K562 (cell line): ENCODE results near the gene SOX4.

Source experiments
- CHD2 ChIP-seq: IDR thresholded peaks from 2 replicates; pipeline ENCODE4 v1.6.1; 2011; ENCODE audit warnings: low read depth, low read length
- EP300 ChIP-seq: IDR thresholded peaks from 2 replicates; pipeline ENCODE4 v1.6.1; 2012; ENCODE audit warnings: low read length, improper control_type of control experiment
- FOS ChIP-seq: IDR thresholded peaks from 3 replicates; pipeline ENCODE4 v1.6.1; 2011; ENCODE audit not compliant: insufficient read length; ENCODE audit errors: extremely low read depth
- ILK ChIP-seq: fragments of 450-650 bp; IDR thresholded peaks from 2 replicates; pipeline ENCODE4 v1.6.1; 2016; ENCODE audit warnings: missing genetic modification characterization, low read depth, mild to moderate bottlenecking, missing compliant biosample characterization, moderate library complexity, borderline replicate concordance
- KDM2B ChIP-seq: fragments of 250-450 bp; sonication (Bioruptor Pico); IDR thresholded peaks from 2 replicates; pipeline ENCODE4 v1.8.0; 2021; ENCODE audit warnings: mild to moderate bottlenecking, moderate library complexity
- SIN3B ChIP-seq: fragments of 450-650 bp; IDR thresholded peaks from 2 replicates; pipeline ENCODE4 v1.6.1; 2017; ENCODE audit warnings: low read depth, mild to moderate bottlenecking, moderate library complexity
- THRAP3 ChIP-seq: fragments of 450-650 bp; IDR thresholded peaks from 2 replicates; pipeline ENCODE4 v1.6.1; 2016; ENCODE audit warnings: mild to moderate bottlenecking, inconsistent platforms, borderline replicate concordance
- ZNF121 ChIP-seq: sonication (generic); formaldehyde crosslinking; conservative IDR thresholded peaks from 2 replicates; pipeline ENCODE4 v1.8.0; 2022; ENCODE audit warnings: missing genetic modification reagents
- ZNF561 ChIP-seq: fragments of 450-650 bp; formaldehyde crosslinking; conservative IDR thresholded peaks from 2 replicates; pipeline ENCODE4 v1.4.0; 2020; ENCODE audit warnings: mild to moderate bottlenecking, moderate library complexity
- TF ChIP-seq, protein P1 (sequence below), 3 experiments: IDR thresholded peaks in 2 of 3; conservative IDR thresholded peaks in 1 of 3; 2 replicates each; pipeline ENCODE4 v1.5.1; 2011 to 2012; ENCODE audit warnings: low read length in 3 of 3, mild to moderate bottlenecking in 3 of 3, control low read depth in 2 of 3, improper control_type of control experiment in 1 of 3, inconsistent platforms in 1 of 3, low read depth in 1 of 3, mixed read lengths in 1 of 3, moderate library complexity in 1 of 3; ENCODE audit not compliant: insufficient read depth in 2 of 3
- TF ChIP-seq, protein P2 (sequence below), 2 experiments: fragments of 450-650 bp; formaldehyde crosslinking in 1 of 2; IDR thresholded peaks; 2 replicates each; pipeline versions ENCODE4 v1.4.0 to v1.6.1; 2014 to 2020; ENCODE audit warnings: mild to moderate bottlenecking in 2 of 2, borderline replicate concordance in 1 of 2, low read depth in 1 of 2
- TF ChIP-seq, protein P3 (sequence below): fragments of 250-450 bp; sonication (Bioruptor Pico); IDR thresholded peaks from 2 replicates; pipeline ENCODE4 v1.8.0; 2021; ENCODE audit warnings: moderate library complexity, mild to moderate bottlenecking, inconsistent platforms

DNA sequence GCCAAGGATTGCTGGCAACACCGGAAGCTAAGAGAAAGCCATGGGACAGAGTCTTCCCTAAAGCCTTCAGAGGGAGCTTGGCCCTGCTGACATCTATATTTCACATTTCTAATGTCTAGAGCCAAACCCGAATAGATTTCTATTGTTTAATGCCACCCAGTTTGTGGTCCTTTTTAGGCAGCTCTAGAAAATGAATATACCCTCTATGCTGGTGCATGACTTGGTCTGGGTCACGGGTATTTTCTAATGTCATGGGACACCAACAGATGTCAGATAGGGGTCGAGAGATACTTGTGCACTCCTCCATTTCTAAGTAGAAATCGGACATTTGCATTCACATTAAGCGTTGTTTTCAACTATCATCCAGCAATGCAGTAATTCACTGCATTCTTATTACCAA, 37.0 kb upstream of the SOX4 start:
- TF ChIP-seq, protein P1, sequence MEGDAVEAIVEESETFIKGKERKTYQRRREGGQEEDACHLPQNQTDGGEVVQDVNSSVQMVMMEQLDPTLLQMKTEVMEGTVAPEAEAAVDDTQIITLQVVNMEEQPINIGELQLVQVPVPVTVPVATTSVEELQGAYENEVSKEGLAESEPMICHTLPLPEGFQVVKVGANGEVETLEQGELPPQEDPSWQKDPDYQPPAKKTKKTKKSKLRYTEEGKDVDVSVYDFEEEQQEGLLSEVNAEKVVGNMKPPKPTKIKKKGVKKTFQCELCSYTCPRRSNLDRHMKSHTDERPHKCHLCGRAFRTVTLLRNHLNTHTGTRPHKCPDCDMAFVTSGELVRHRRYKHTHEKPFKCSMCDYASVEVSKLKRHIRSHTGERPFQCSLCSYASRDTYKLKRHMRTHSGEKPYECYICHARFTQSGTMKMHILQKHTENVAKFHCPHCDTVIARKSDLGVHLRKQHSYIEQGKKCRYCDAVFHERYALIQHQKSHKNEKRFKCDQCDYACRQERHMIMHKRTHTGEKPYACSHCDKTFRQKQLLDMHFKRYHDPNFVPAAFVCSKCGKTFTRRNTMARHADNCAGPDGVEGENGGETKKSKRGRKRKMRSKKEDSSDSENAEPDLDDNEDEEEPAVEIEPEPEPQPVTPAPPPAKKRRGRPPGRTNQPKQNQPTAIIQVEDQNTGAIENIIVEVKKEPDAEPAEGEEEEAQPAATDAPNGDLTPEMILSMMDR (IDR thresholded peaks at IDR 0.05 in 2 of 3, conservative IDR thresholded peaks at IDR 0.05 in 1 of 3; ENCODE audit: insufficient read depth in 2 of 3, low read depth in 1 of 3, low read length in 3 of 3) = no peak
- TF ChIP-seq EP300 (no peak), THRAP3 (no peak), CHD2 (no peak), FOS (no peak), ZNF121 (CRISPR knock-in tag) (no peak), ILK (tag) (no peak), SIN3B (no peak), KDM2B (CRISPR knock-in tag) (no peak), ZNF561 (CRISPR knock-in tag) (no peak)
- TF ChIP-seq, protein P2, sequence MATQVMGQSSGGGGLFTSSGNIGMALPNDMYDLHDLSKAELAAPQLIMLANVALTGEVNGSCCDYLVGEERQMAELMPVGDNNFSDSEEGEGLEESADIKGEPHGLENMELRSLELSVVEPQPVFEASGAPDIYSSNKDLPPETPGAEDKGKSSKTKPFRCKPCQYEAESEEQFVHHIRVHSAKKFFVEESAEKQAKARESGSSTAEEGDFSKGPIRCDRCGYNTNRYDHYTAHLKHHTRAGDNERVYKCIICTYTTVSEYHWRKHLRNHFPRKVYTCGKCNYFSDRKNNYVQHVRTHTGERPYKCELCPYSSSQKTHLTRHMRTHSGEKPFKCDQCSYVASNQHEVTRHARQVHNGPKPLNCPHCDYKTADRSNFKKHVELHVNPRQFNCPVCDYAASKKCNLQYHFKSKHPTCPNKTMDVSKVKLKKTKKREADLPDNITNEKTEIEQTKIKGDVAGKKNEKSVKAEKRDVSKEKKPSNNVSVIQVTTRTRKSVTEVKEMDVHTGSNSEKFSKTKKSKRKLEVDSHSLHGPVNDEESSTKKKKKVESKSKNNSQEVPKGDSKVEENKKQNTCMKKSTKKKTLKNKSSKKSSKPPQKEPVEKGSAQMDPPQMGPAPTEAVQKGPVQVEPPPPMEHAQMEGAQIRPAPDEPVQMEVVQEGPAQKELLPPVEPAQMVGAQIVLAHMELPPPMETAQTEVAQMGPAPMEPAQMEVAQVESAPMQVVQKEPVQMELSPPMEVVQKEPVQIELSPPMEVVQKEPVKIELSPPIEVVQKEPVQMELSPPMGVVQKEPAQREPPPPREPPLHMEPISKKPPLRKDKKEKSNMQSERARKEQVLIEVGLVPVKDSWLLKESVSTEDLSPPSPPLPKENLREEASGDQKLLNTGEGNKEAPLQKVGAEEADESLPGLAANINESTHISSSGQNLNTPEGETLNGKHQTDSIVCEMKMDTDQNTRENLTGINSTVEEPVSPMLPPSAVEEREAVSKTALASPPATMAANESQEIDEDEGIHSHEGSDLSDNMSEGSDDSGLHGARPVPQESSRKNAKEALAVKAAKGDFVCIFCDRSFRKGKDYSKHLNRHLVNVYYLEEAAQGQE (IDR thresholded peaks at IDR 0.05; ENCODE audit: borderline replicate concordance) = no peak
- TF ChIP-seq, protein P2 (CRISPR knock-in tag; IDR thresholded peaks at IDR 0.05; ENCODE audit: low read depth) = no peak
- TF ChIP-seq, protein P3, sequence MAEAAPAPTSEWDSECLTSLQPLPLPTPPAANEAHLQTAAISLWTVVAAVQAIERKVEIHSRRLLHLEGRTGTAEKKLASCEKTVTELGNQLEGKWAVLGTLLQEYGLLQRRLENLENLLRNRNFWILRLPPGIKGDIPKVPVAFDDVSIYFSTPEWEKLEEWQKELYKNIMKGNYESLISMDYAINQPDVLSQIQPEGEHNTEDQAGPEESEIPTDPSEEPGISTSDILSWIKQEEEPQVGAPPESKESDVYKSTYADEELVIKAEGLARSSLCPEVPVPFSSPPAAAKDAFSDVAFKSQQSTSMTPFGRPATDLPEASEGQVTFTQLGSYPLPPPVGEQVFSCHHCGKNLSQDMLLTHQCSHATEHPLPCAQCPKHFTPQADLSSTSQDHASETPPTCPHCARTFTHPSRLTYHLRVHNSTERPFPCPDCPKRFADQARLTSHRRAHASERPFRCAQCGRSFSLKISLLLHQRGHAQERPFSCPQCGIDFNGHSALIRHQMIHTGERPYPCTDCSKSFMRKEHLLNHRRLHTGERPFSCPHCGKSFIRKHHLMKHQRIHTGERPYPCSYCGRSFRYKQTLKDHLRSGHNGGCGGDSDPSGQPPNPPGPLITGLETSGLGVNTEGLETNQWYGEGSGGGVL (CRISPR knock-in tag) = no peak
